HEK293T (cell line): ENCODE data around the gene ADAMTS9.
A peak's percentile ranks its signal among the peaks of the same experiment; 100 is the strongest.

Experiments used
- CTCF ChIA-PET: fragments of 350-600 bp; formaldehyde crosslinking; extraction: SDS; loops from one replicate; lab custom pipeline; 2021; ENCODE audit warnings: antibody characterized with exemption, inconsistent platforms; lab: Yijun Ruan, JAX
- POLR2A ChIA-PET: fragments of 350-600 bp; formaldehyde crosslinking; extraction: SDS; loops from one replicate; lab custom pipeline; 2020; ENCODE audit warnings: antibody characterized with exemption, inconsistent platforms; lab: Yijun Ruan, JAX
- DNase-seq: peaks from one replicate; pipeline ENCODE4 v3.0.0; 2012; ENCODE audit warnings: mixed read lengths; ENCODE audit errors: extremely low spot score
- ARNT ChIP-seq: fragments of 450-650 bp; IDR thresholded peaks from 2 replicates; pipeline ENCODE4 v1.6.1; 2017; ENCODE audit warnings: mild to moderate bottlenecking
- BHLHE40 ChIP-seq: fragments of 450-650 bp; IDR thresholded peaks from 2 replicates; pipeline ENCODE4 v1.6.1; 2016; ENCODE audit warnings: mild to moderate bottlenecking, moderate library complexity, borderline replicate concordance
- CTBP1 ChIP-seq: fragments of 450-650 bp; IDR thresholded peaks from 2 replicates; pipeline ENCODE4 v1.6.1; 2016; ENCODE audit warnings: borderline replicate concordance
- ELF4 ChIP-seq: fragments of 450-650 bp; IDR thresholded peaks from 2 replicates; pipeline ENCODE4 v1.6.1; 2017; ENCODE audit warnings: antibody characterized with exemption
- FOXA1 ChIP-seq: fragments of 450-650 bp; IDR thresholded peaks from 2 replicates; pipeline ENCODE4 v1.6.1; 2016; ENCODE audit warnings: mild to moderate bottlenecking
- FOXK2 ChIP-seq: fragments of 450-650 bp; IDR thresholded peaks from 2 replicates; pipeline ENCODE4 v1.6.1; 2016; ENCODE audit warnings: mild to moderate bottlenecking
- FOXM1 ChIP-seq: fragments of 450-650 bp; IDR thresholded peaks from 2 replicates; pipeline ENCODE4 v1.6.1; 2017; ENCODE audit warnings: mild to moderate bottlenecking, borderline replicate concordance
- HDGF ChIP-seq: fragments of 450-650 bp; IDR thresholded peaks from 2 replicates; pipeline ENCODE4 v1.6.1; 2017; ENCODE audit warnings: antibody characterized with exemption, borderline replicate concordance
- L3MBTL2 ChIP-seq: fragments of 450-650 bp; conservative IDR thresholded peaks from 2 replicates; pipeline ENCODE4 v1.6.1; 2016; ENCODE audit warnings: mild to moderate bottlenecking
- LEF1 ChIP-seq: fragments of 450-650 bp; IDR thresholded peaks from 2 replicates; pipeline ENCODE4 v1.6.1; 2017; ENCODE audit warnings: mild to moderate bottlenecking, borderline replicate concordance
- NFRKB ChIP-seq: fragments of 450-650 bp; IDR thresholded peaks from 2 replicates; pipeline ENCODE4 v1.6.1; 2016; ENCODE audit warnings: mild to moderate bottlenecking, moderate library complexity
- SP1 ChIP-seq: fragments of 450-650 bp; IDR thresholded peaks from 2 replicates; pipeline ENCODE4 v1.6.1; 2017
- SUZ12 ChIP-seq: fragments of 450-650 bp; IDR thresholded peaks from 2 replicates; pipeline ENCODE4 v1.6.1; 2016; ENCODE audit warnings: mild to moderate bottlenecking
- TARDBP ChIP-seq: fragments of 450-650 bp; IDR thresholded peaks from 2 replicates; pipeline ENCODE4 v1.6.1; 2016
- ZNF384 ChIP-seq: fragments of 450-650 bp; IDR thresholded peaks from 2 replicates; pipeline ENCODE4 v1.6.1; 2016
- TF ChIP-seq, protein P1 (sequence below): fragments of 450-650 bp; IDR thresholded peaks from 2 replicates; pipeline ENCODE4 v1.6.1; 2016

The ADAMTS9 gene

DNA sequence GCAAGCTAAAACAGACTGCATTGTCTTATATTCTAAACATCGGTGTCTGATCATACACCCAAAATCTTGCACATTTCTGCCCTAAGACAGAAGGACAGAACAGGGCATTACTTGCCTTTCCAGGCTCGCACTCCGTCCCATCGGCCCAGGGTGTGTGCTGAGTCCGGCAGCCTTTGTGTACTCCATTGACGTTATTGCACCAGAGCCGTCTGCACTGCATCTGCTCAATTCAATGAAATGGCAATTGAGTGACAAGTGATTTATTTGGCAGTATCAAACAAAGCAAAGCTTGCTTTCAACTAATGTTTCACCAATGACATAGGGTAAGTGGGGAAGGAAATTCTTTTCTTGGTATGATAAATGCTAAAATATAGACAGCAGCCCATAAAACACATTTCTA lies 40.0 kb downstream of the ADAMTS9 start:
- POLR2A ChIA-PET: no interaction called here
- no peak for DNase-seq
- no peak for TF ChIP-seq CTBP1
- TF ChIP-seq, protein P1, sequence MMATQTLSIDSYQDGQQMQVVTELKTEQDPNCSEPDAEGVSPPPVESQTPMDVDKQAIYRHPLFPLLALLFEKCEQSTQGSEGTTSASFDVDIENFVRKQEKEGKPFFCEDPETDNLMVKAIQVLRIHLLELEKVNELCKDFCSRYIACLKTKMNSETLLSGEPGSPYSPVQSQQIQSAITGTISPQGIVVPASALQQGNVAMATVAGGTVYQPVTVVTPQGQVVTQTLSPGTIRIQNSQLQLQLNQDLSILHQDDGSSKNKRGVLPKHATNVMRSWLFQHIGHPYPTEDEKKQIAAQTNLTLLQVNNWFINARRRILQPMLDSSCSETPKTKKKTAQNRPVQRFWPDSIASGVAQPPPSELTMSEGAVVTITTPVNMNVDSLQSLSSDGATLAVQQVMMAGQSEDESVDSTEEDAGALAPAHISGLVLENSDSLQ: peak; percentile 20; the same call in 1 of the 2 replicates
- CTCF ChIA-PET: no interaction called here

DNA sequence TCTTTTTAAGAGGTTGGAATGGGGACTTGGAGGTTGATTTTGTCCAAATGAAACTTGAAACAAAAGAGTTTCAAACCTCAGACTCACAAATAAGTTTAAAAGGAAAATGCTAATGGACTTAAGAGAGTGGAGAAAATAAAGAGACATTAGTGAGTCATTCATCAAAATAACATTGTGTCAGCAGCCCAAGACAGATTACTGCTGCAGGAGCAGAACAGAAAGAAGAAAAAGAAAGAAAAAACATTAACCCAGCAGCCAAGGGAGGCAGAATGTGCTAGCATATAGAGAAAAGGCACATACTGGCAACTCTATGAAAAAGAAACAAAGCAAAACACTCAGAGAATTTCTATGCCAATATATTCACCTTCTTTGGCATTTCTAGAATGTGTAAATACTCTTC lies 42.6 kb downstream of the ADAMTS9 start:
- ChIA-PET CTCF (no interaction called here), POLR2A (no interaction called here)
- DNase-seq: no peak
- TF ChIP-seq, protein P1: no peak
- TF ChIP-seq TARDBP (no peak), FOXM1 (no peak), ARNT (no peak), HDGF (no peak), LEF1 (no peak), CTBP1 (no peak), ELF4 (no peak), SUZ12 (no peak), FOXA1 (no peak), ZNF384 (no peak), BHLHE40 (no peak)

DNA sequence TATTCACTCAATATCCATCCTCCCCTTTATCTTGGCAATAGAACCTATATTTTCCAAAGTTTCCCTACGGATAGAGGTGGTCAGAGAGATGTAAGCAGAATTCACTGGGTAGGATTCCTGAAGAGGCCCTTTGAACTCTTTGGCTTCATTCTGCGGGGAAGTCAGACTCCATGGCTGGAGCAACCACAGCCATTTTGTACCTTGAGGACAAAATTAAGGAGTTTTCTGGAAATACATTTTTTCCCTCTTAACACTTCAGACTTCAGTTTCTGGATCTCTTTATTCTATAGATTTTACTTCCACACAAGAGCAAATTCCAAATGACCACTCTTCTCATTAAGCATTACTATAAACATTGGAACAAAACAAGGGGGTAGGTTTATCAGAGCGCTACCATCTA lies 43.3 kb downstream of the ADAMTS9 start:
- POLR2A ChIA-PET: no interaction called here
- no peak for DNase-seq
- CTCF ChIA-PET: no interaction called here
- TF ChIP-seq CTBP1 (no peak), LEF1 (no peak), BHLHE40 (no peak)

DNA sequence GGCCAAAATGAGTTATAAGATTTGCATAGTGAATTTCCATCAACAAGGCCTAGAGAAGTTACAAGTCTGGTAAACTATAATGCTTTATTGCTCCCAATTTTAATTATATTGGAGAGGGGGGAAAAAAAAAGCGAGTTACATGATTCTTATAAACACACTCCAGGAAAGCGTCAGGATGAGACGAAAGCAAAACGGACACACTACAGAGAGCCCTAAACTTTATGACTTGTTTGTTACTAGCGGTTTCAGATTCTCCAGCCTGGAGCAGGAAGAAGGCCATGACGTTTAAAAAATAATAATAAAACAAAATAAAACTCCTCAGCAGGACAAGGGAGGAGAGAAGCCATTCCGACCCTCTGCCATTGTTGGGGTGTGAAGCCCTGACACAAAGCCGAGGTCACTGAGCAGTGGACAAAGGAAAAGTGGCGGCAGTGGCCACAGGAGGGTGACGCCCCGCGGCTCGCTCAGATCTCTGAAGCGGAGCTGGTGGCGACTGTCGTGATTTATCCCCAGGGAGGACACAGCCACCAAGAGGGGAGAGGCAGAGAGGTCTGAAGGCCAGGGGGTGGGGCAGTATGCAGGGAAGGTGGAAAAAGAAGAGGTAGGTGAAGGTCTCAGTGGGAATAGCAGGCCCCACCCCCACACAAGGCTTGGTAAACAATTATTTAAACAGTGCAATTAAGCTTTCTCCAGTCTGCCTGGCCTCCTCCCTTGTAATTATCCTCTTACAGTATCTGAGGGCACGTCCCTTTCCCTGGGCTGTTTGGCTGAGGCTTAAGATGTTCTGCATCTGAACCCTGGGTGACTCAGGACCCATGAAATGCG lies 45.3 kb downstream of the ADAMTS9 start:
- TF ChIP-seq CTBP1: no peak
- no peak for TF ChIP-seq ELF4
- TF ChIP-seq, protein P1: peak; percentile 70
- TF ChIP-seq LEF1: no peak
- POLR2A ChIA-PET: no interaction called here
- CTCF ChIA-PET: no interaction called here
- DNase-seq: peak; percentile 40

DNA sequence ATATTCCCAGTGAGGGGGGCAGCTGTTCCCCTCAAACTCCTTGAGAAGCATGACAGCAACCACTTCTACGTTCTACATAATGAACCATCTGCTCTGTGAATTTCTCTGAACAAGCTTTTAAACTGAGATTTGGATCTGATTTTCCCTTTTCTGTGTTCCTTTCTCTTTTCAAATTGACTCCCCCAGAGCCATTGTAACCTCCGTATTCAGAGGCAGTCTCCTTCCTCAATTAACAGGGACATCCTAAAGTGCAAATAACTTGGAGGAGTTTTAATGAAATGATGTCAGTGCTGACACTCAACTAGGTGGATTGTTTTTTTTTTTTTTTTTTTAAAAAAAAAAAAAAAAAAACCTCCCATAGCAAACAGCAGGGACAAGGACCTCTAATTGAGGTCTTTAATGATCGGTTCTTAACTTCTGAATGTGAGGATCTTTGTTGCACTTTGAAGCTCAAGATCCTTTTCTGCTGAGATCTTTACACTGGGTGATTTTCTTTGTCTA lies 48.8 kb downstream of the ADAMTS9 start:
- ChIA-PET POLR2A (no interaction called here), CTCF (interaction anchor here (0.6 to 0.8 kb wide), 2 partner anchors 9 to 1475 kb away, joined by 3 read pairs; no protein-coding TSS in a partner anchor)
- TF ChIP-seq ARNT (no peak), HDGF (no peak), SUZ12 (no peak), FOXA1 (no peak), FOXM1 (no peak), BHLHE40 (no peak), NFRKB (no peak), ZNF384 (no peak), CTBP1 (no peak), TARDBP (no peak), FOXK2 (no peak), ELF4 (no peak), LEF1 (no peak), SP1 (no peak), L3MBTL2 (no peak)
- TF ChIP-seq, protein P1: no peak
- no peak for DNase-seq

DNA sequence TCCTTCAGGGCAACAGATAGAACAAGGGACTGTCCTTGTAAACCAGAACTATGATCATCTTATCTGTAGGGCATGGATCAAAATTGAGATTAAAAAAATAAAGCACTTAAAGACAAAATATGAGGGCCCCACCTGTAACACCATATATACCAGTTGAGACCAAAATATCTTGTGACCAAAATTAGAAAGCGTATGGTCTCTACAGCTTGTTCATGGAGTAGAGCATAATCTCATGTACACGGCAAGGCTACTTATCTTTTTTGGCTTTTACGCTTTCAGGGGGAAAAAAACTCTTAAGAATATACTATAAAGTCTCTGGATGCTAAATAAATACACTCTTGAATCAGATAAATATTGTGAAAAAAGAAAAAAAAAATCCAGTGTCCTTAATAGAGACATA lies 49.3 kb downstream of the ADAMTS9 start:
- CTCF ChIA-PET: interaction anchor here (0.6 to 0.8 kb wide), 2 partner anchors 9 to 1476 kb away, joined by 3 read pairs; no protein-coding TSS in a partner anchor
- no peak for DNase-seq
- TF ChIP-seq BHLHE40: no peak
- no peak for TF ChIP-seq SP1
- TF ChIP-seq FOXM1: no peak
- TF ChIP-seq TARDBP: no peak
- no peak for TF ChIP-seq HDGF
- TF ChIP-seq SUZ12: no peak
- no peak for TF ChIP-seq ZNF384
- TF ChIP-seq LEF1: no peak
- TF ChIP-seq L3MBTL2: no peak
- POLR2A ChIA-PET: no interaction called here
